Forelimb muscle (tissue), 1 donor: ENCODE measurements around the gene AMFR. TPM values are rescaled to one million over a fixed set of nuclear protein-coding genes. Genes with fewer than 3 reads are reported as not detected.

Experiments
- polyA plus RNA-seq: library from polyadenylated mRNA; unstranded; fragments of 120-200 nt; gene quantifications from one replicate; pipeline ENCODE4 v1.2.1, GENCODE V29; 2013; ENCODE audit not compliant: insufficient read length

The AMFR gene
- polyA plus RNA-seq, 1 donor, result 46.3 TPM

Other genes with a start within 250 kb of the AMFR start
- gene GNAO1, start 234.1 kb downstream of the AMFR start, polyA plus RNA-seq, result 1.0 TPM
- 52.5 TPM for gene NUDT21, start 25.8 kb upstream of the AMFR start, polyA plus RNA-seq
- 36.5 TPM for gene OGFOD1, start 26.0 kb upstream of the AMFR start, polyA plus RNA-seq
- gene BBS2, start 94.5 kb upstream of the AMFR start, polyA plus RNA-seq, result 47.5 TPM
- gene MT4, start 139.5 kb upstream of the AMFR start, polyA plus RNA-seq, result not detected
- gene MT3, start 164.0 kb upstream of the AMFR start, polyA plus RNA-seq, result 19.1 TPM
- gene MT2A, start 183.0 kb upstream of the AMFR start, polyA plus RNA-seq, result 21.8 TPM
- gene MT1E, start 200.2 kb upstream of the AMFR start, polyA plus RNA-seq, result 15.4 TPM
- 1.2 TPM for gene MT1M, start 207.1 kb upstream of the AMFR start, polyA plus RNA-seq
- gene MT1A, start 213.1 kb upstream of the AMFR start, polyA plus RNA-seq, result not detected
- not detected for gene MT1B, start 226.3 kb upstream of the AMFR start, polyA plus RNA-seq
- 1.6 TPM for gene MT1F, start 232.4 kb upstream of the AMFR start, polyA plus RNA-seq
- not detected for gene MT1G, start 242.5 kb upstream of the AMFR start, polyA plus RNA-seq
- gene MT1H, start 244.3 kb upstream of the AMFR start, polyA plus RNA-seq, result not detected